Heart right ventricle (tissue), 16 donors: Measurements from ENCODE around the gene FUT2. TPM values are rescaled to one million over a fixed set of nuclear protein-coding genes. Genes with fewer than 3 reads are reported as not detected.
"Not testable (repeated sequence)": the region's sequence is repeated elsewhere in the genome, so short reads cannot be mapped to it uniquely, and the experiment has no call there.

ENCODE experiments used
- ATAC-seq, 8 donors: fragments of 200-7000 bp; cut with Tn5 transposase; one replicate each; pipeline ENCODE4 v1.9.1; 2020; ENCODE audit warnings: mild to moderate bottlenecking in 8 of 8, moderate library complexity in 8 of 8, moderate number of reproducible peaks in 1 of 8
- DNase-seq, 2 donors: peaks; one replicate each; pipeline ENCODE4 v3.0.0-alpha.2; 2020
- H3K27ac ChIP-seq, 10 donors: fragments of 200-600 bp; sonication (generic) in 2 of 10; one replicate each; pipeline versions ENCODE4 v1.5.0 to v1.8.0; 2020 to 2022; ENCODE audit warnings: mild to moderate bottlenecking in 3 of 10
- H3K27me3 ChIP-seq, 7 donors: fragments of 200-600 bp; one replicate each; pipeline ENCODE4 v1.8.0; 2021 to 2022; ENCODE audit warnings: mild to moderate bottlenecking in 2 of 7
- H3K36me3 ChIP-seq, 9 donors: fragments of 200-600 bp; sonication (generic) in 1 of 9; one replicate each; pipeline versions ENCODE4 v1.5.0 to v1.8.0; 2020 to 2022; ENCODE audit warnings: mild to moderate bottlenecking in 2 of 9
- H3K4me1 ChIP-seq, 9 donors: fragments of 200-600 bp; sonication (generic) in 1 of 9; one replicate each; pipeline versions ENCODE4 v1.5.0 to v1.8.0; 2020 to 2022; ENCODE audit warnings: mild to moderate bottlenecking in 4 of 9
- H3K4me3 ChIP-seq, 10 donors: fragments of 200-600 bp; sonication (generic) in 2 of 10; one replicate each; pipeline versions ENCODE4 v1.5.0 to v1.8.0; 2020 to 2022; ENCODE audit warnings: mild to moderate bottlenecking in 7 of 10, moderate library complexity in 2 of 10
- H3K9me3 ChIP-seq, 11 donors: fragments of 200-600 bp in 10 of 11; sonication (generic) in 2 of 11; one replicate each; pipeline versions ENCODE4 v1.5.0 to v1.8.0; 2013 to 2022; ENCODE audit warnings: mild to moderate bottlenecking in 2 of 11, control low read depth in 1 of 11, moderate library complexity in 1 of 11
- CTCF ChIP-seq, 9 donors: fragments of 200-600 bp; sonication (generic) in 2 of 9; IDR thresholded peaks; one replicate each; pipeline versions ENCODE4 v1.5.0 to v1.8.0; 2021 to 2022; ENCODE audit warnings: antibody characterized with exemption in 9 of 9, mild to moderate bottlenecking in 5 of 9, moderate library complexity in 1 of 9
- WGBS, 2 donors: extraction: QIAGEN DNeasy Blood & Tissue Kit; methylation state at CpG; one replicate each; pipeline ENCODE4 v1.1.7; 2013; ENCODE audit warnings: inconsistent platforms in 1 of 2; 5-methylcytosine and 5-hydroxymethylcytosine counted together
- intact Hi-C, 10 donors: fragments of 100-400 bp; cut with DNase I; formaldehyde crosslinking; loops; one replicate each; pipeline versions ENCODE4 v1.11.1 to v1.14.2; 2022
- polyA plus RNA-seq, 2 donors: library from polyadenylated mRNA; stranded (reverse); fragments of 200-250 nt; gene quantifications; one replicate each; pipeline ENCODE4 v1.2.3, GENCODE V29; 2013
- total RNA-seq, 10 donors: library from RNA; stranded (reverse); fragmentation: NEBNext Ultra II Directional in 3 of 10; extraction: Animal tissue kit (Norgen Biotek cat#: 25700) in 3 of 10; gene quantifications; one replicate each; pipeline versions ENCODE4 v1.2.1 to v1.2.4, GENCODE V29; 2021 to 2023
- donor health status: Arrhythmogenic right ventricular cardiomyopathy.
- donor health status: ischemic (EF 13 %, LVEDD 7.1; RV severe dilation, severe dysfunction).
- donor health status: healthy with polysubstance abuse.
- donor health status: DM: no; HTN: yes; CAD: no.
- donor health status: DM: no; HTN: no; CAD: no.
- donor health status: ischemic (EF 25% LVEDD 6.9; RV normal size, moderate dysfunction).
- donor health status: ischemic (EF 25% LVEDD 5.7; RV mildly dilated, moderate dysfunction).
- donor health status: healthy.
- donor health status: DM: yes; HTN: yes; CAD: no.
- donor health status: Ischemic cardiomyopathy.
- donor health status: ischemic (EF 35%, LVEDD 5.7; RV mildly dilated, moderate dysfunction).
- donor health status: nonischemic (EF 11% LVEDD 7.7; RV severe dilation, severe dysfunction).
- donor health status: DM: yes; HTN: yes; CAD: no.
- donor health status: PGD.
- donor health status: ischemic (EF 29% LVEDD 5.4; RV normal size, mild dysfunction).
- donor health status: nonischemic (EF 23%, LVEDD 6.1; RV moderate dilation, normal function).

The FUT2 gene
- total and polyA plus RNA-seq, 12 donors = 0.07 TPM; not detected in 11

DNA sequence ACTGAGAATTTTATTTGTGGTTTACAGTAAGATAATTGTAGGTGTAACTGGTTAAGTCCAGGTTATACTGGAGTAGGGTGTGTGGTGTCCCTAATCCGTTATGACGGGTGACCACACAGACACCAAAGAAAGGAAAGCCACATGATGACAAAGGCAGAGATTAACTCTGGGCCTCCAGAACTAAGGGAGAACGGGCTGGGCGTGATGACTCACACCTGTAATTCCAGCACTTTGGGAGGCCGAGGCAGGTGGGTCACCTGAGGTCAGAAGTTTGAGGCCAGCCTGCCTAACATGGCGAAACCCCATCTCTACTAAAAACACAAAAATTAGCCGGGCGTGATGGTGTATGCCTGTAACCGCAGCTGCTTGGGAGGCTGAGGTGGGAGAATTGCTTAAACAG, 10.2 kb upstream of the FUT2 start:
- no peak overlapping the region for H3K27ac ChIP-seq
- no peaks in the 10 kb centered on the region for H3K4me1 ChIP-seq
- no peaks in the 10 kb centered on the region for H3K27me3 ChIP-seq
- ATAC-seq (no peak), DNase-seq (no peak)
- H3K36me3 ChIP-seq = no peaks in the 10 kb centered on the region
- WGBS, 2 donors = 94 to 96% methylated on average over 9 of the region's 9 CpGs
- H3K9me3 ChIP-seq = no peaks in the 10 kb centered on the region
- no peak overlapping the region for H3K4me3 ChIP-seq
- intact Hi-C loops = no loop called here
- TF ChIP-seq CTCF (IDR thresholded peaks at IDR 0.05) = no peak

DNA sequence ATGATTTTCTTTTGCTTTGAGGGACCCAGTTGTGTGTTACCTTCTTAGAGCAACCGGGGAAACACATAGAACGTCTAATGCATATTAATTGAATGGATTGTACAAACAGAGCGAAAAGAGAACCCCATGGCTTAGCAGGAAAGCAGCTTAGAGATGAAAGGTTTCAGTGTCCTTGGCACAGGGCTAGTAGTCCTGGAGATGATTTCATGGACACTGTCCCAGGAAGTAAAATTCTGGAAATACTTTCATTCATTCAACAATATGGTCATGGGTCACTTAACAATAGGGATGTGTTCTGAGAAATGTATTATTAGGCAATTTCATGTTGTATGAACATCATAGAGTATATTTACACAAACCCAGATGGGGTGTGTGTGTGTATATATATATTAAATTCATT, 9.7 kb upstream of the FUT2 start:
- Histone ChIP-seq H3K4me3 (no peak overlapping the region), H3K27me3 (no peaks in the 10 kb centered on the region), H3K9me3 (no peaks in the 10 kb centered on the region), H3K27ac (no peak overlapping the region), H3K4me1 (no peaks in the 10 kb centered on the region), H3K36me3 (no peaks in the 10 kb centered on the region)
- intact Hi-C loops = no loop called here
- DNase-seq (no peak), ATAC-seq (no peak)
- TF ChIP-seq CTCF (IDR thresholded peaks at IDR 0.05) = no peak
- 77 to 88% methylated on average over 3 of the region's 3 CpGs for WGBS, 2 donors

DNA sequence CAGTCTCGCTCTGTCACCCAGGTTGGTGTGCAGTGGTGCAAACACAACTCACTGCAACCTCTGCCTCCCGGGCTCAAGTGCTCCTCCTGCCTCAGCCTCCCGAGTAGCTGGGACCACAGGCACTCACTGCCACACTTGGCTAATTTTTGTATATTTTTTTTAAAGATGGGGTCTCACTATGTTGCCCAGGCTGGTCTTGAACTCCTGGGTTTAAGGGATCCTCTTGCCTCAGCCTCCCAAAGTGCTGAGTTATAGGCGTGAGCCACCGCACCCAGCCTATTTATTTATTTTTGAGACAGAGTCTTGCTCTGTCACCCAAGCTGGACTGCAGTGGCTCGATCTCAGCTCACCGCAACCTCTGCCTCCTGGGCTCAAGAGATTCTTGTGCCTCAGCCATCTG, 9.1 kb upstream of the FUT2 start:
- intact Hi-C loops, H3K36me3 ChIP-seq, H3K9me3 ChIP-seq, H3K27ac ChIP-seq, DNase-seq, H3K4me3 ChIP-seq, ATAC-seq, H3K4me1 ChIP-seq, H3K27me3 ChIP-seq: not testable (repeated sequence)
- WGBS, 2 donors = 95 to 96% methylated on average over 7 of the region's 7 CpGs

DNA sequence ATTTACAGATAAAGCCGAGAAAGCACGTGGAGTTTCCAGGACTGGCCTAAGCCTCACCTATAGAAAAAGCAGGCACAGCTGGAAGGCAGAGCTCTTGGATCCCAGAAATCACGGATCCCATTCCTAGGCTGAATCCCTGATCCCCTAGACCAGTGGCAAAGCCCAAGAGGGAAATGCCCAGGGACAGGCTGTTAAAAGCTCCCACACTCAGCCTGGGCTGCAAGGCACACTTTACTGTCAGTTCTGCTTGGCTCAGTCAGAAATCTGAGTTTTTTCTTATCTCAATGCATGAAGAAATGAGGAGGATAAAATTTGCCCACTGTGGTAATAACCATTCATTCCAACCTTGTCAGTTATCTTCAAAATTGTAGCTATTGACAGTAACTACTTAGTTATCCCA, 8.0 kb upstream of the FUT2 start:
- intact Hi-C loops = no loop called here
- Histone ChIP-seq H3K4me1 (no peaks in the 10 kb centered on the region), H3K36me3 (no peaks in the 10 kb centered on the region), H3K27me3 (no peaks in the 10 kb centered on the region), H3K9me3 (no peaks in the 10 kb centered on the region), H3K4me3 (no peak overlapping the region), H3K27ac (no peak overlapping the region)
- ATAC-seq = no peak
- no peak for DNase-seq
- TF ChIP-seq CTCF (IDR thresholded peaks at IDR 0.05) = no peak
- WGBS, 2 donors = 80 to 90% methylated on average over 3 of the region's 3 CpGs

GRCh38 chr19:48689449-48689848, 6.3 kb upstream of the FUT2 start:
- no peak for TF ChIP-seq CTCF (IDR thresholded peaks at IDR 0.05)
- no peaks in the 10 kb centered on the region for H3K36me3 ChIP-seq
- H3K4me1 ChIP-seq = no peaks in the 10 kb centered on the region
- 67 to 71% methylated on average over 7 of the region's 7 CpGs for WGBS, 2 donors
- intact Hi-C loops = no loop called here
- DNase-seq = no peak
- no peak overlapping the region for H3K27ac ChIP-seq
- ATAC-seq = no peak
- no peaks in the 10 kb centered on the region for H3K27me3 ChIP-seq
- H3K9me3 ChIP-seq = no peaks in the 10 kb centered on the region
- no peak overlapping the region for H3K4me3 ChIP-seq

DNA sequence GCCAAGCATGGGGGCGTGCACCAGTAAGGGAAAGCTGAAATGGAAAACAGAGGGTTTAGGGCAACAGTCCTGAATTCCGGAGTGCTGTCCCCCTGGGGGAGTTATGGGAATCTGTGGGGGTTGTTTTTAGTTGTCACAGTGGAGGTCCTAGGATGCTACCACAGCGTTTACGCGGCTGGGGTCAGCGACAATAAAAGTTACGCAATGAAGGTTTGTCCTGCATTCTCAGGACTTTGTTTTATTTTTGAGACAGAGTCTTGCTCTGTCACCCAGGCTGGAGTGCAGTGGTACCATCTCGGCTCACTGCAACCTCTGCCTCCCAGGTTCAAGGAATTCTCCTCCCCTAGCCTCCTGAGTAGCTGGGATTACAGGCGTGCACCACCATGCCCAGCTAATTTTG, 2.1 kb upstream of the FUT2 start:
- Histone ChIP-seq H3K27me3 (peaks cover 0 to 39% (median 15%) of the 10 kb centered on the region in 7 donors), H3K4me1 (peaks cover 0 to 18% (median 8%) of the 10 kb centered on the region in 9 donors)
- ATAC-seq, DNase-seq, H3K36me3 ChIP-seq, H3K9me3 ChIP-seq, H3K4me3 ChIP-seq, H3K27ac ChIP-seq, intact Hi-C loops: not testable (repeated sequence)
- WGBS, 2 donors = 87 to 91% methylated on average over 9 of the region's 9 CpGs
